ENCODE data around the gene PIKFYVE.

PIKFYVE gene

DNA sequence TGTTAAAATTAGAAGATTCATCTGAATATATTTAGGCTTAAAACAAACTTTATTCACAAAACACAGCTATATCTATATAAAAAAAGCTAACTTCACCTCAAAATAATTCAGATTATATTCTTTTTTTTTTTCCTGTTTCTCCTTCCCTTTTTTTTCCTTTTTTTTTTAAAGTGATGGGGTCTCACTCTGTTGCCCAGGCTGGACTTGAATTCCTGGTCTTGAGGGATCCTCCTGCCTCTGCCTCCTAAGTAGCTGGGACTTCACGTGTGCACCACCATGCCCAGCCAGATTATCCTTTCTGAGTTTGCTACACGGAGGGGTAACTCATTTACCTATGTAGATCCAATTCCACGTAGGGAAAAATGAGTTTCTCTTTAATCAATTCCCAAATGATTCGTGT lies 15.0 kb upstream of the PIKFYVE start:
- Histone ChIP-seq H3K4me3 (no peak overlapping the region), H3K27me3 (no peaks in the 10 kb centered on the region), H3K36me3 (peaks cover 12 to 30% (median 14%) of the 10 kb centered on the region in 3 donors), H3K27ac (no peak overlapping the region), H3K4me1 (peaks cover 0 to 24% (median 18%) of the 10 kb centered on the region in 4 donors), H3K9me3 (no peaks in the 10 kb centered on the region)
- TF ChIP-seq, protein P1, sequence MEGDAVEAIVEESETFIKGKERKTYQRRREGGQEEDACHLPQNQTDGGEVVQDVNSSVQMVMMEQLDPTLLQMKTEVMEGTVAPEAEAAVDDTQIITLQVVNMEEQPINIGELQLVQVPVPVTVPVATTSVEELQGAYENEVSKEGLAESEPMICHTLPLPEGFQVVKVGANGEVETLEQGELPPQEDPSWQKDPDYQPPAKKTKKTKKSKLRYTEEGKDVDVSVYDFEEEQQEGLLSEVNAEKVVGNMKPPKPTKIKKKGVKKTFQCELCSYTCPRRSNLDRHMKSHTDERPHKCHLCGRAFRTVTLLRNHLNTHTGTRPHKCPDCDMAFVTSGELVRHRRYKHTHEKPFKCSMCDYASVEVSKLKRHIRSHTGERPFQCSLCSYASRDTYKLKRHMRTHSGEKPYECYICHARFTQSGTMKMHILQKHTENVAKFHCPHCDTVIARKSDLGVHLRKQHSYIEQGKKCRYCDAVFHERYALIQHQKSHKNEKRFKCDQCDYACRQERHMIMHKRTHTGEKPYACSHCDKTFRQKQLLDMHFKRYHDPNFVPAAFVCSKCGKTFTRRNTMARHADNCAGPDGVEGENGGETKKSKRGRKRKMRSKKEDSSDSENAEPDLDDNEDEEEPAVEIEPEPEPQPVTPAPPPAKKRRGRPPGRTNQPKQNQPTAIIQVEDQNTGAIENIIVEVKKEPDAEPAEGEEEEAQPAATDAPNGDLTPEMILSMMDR (IDR thresholded peaks at IDR 0.05): no peak
- intact Hi-C loops (cut with DNase I; ENCODE audit: low total_unique reads): loop anchor here (10.0 kb wide), 1 partner anchor 76 kb away; no protein-coding TSS in a partner anchor
- DNase-seq: no peak

GRCh38 chr2:208252716-208253492 lies 13.2 kb upstream of the PIKFYVE start:
- peaks cover 5 to 24% (median 7%) of the 10 kb centered on the region in 3 donors for H3K36me3 ChIP-seq
- no peak overlapping the region for H3K4me3 ChIP-seq
- H3K27me3 ChIP-seq: no peaks in the 10 kb centered on the region

GRCh38 chr2:208253600-208254117 lies 12.4 kb upstream of the PIKFYVE start:
- Histone ChIP-seq H3K4me3 (peak overlapping the region; percentile 78 to 86), H3K9me3 (no peaks in the 10 kb centered on the region), H3K27me3 (no peaks in the 10 kb centered on the region), H3K36me3 (peaks cover 0 to 16% (median 3%) of the 10 kb centered on the region in 3 donors), H3K27ac (peak overlapping the region; percentile 71 to 77), H3K4me1 (peaks cover 0 to 21% (median 18%) of the 10 kb centered on the region in 4 donors)
- TF ChIP-seq, protein P1 (IDR thresholded peaks at IDR 0.05): no peak
- intact Hi-C loops (cut with DNase I; ENCODE audit: low total_unique reads): loop anchor here (10.0 kb wide), 1 partner anchor 79 kb away; no protein-coding TSS in a partner anchor
- no peak for DNase-seq

More at GRCh38 chr2:208252716-208253492, 13.2 kb upstream of the PIKFYVE start:
- intact Hi-C loops (cut with DNase I; ENCODE audit: low total_unique reads): loop anchor here (10.0 kb wide), 1 partner anchor 78 kb away; no protein-coding TSS in a partner anchor
- H3K9me3 ChIP-seq: no peaks in the 10 kb centered on the region
- peak overlapping the region in 1 of 2 donors; percentile 71 for H3K27ac ChIP-seq
- H3K4me1 ChIP-seq: peaks cover 0 to 21% (median 18%) of the 10 kb centered on the region in 4 donors
- TF ChIP-seq, protein P1 (IDR thresholded peaks at IDR 0.05): no peak
- DNase-seq: no peak

GRCh38 chr2:208254118-208254870 lies 11.8 kb upstream of the PIKFYVE start:
- intact Hi-C loops (cut with DNase I; ENCODE audit: low total_unique reads): loop anchor here (10.0 kb wide), 1 partner anchor 79 kb away; no protein-coding TSS in a partner anchor
- Histone ChIP-seq H3K27ac (peak overlapping the region; percentile 71 to 77), H3K36me3 (peaks cover 0 to 10% (median 3%) of the 10 kb centered on the region in 3 donors), H3K4me1 (peaks cover 0 to 21% (median 18%) of the 10 kb centered on the region in 4 donors), H3K27me3 (no peaks in the 10 kb centered on the region), H3K4me3 (peak overlapping the region; percentile 78 to 86), H3K9me3 (no peaks in the 10 kb centered on the region)
- TF ChIP-seq, protein P1 (IDR thresholded peaks at IDR 0.05): peak; percentile 72 to 88
- DNase-seq: peak; percentile 77 to 89

DNA sequence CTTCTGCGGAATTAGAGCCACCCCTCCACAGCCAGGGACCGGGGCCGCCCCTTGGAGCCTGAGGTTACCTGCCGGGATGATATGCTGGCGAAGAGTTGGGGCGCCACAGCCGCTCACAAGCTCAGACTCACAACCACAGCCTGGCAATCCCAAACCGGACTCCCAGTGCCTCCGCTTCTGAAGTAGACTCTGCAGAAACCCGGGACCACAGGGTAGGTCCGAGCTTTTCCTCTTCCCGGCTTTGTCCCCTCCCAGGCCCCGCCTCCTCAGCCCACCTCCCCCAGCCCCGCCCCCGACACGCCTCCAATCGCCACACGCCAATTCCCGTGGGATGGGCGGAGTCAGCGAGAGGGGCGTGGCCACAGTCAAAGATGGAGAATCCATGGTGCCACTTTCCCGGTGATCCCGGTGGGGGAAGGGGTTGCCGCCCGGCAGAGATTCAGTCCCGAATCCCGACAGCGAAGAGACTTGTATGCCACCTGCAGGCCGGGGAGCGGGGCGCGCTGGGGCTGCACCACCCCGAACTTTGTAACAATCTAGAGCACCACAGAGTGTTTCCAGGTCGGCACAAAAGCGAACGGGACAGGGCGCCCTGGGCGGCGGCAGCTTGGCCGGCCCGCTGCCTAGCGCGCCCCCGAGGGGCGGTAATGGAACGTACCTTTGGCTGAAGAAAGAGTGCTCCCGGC lies 11.0 kb upstream of the PIKFYVE start, which contains the start of gene IDH1:
Gene IDH1 (minus strand): TSS at position 201 of the 686 bp plus-strand sequence. CDS start 3,520 bp downstream, outside the sequence.
- Histone ChIP-seq H3K27me3 (no peaks in the 10 kb centered on the region), H3K9me3 (no peaks in the 10 kb centered on the region), H3K4me1 (peaks cover 0 to 21% (median 18%) of the 10 kb centered on the region in 4 donors), H3K27ac (peak within 1 kb of the TSS; percentile 71 to 77), H3K4me3 (peak within 1 kb of the TSS; percentile 78 to 86), H3K36me3 (peaks cover 0 to 8% (median 3%) of the 10 kb centered on the region in 3 donors)
- intact Hi-C loops (cut with DNase I; ENCODE audit: low total_unique reads): loop anchor here (10.0 kb wide), 1 partner anchor 80 kb away; no protein-coding TSS in a partner anchor
- DNase-seq: peak; percentile 98
- TF ChIP-seq, protein P1 (IDR thresholded peaks at IDR 0.05): peak in 1 of 2 experiments; percentile 15
